GM18526 (cell line): Measurements from ENCODE around the gene TMEM141.

ENCODE experiments used
- POLR2A ChIP-seq: IDR thresholded peaks from 3 replicates; pipeline ENCODE4 v1.6.1; 2011; ENCODE audit not compliant: insufficient read length; ENCODE audit errors: extremely low read depth

The TMEM141 gene

DNA sequence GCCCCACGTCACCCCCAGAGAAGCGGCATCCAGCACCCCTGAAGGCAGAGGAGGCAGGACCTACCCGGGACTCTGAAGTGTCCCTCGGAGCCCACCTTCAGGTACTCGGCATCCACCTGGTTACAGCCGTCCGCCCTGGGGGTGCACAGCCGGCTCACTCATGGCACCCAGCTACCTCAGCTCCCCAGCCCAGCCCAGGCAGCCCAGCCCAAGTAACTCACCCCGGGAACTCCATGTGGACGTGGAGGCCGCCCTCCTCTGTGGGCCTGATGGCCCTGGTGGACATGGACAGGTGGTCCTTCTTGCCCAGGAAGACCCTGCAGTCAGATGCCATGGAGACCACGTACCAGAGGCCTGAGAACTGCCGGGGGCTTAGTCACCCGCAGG lies 27.5 kb upstream of the TMEM141 start:
- TF ChIP-seq POLR2A: no peak

DNA sequence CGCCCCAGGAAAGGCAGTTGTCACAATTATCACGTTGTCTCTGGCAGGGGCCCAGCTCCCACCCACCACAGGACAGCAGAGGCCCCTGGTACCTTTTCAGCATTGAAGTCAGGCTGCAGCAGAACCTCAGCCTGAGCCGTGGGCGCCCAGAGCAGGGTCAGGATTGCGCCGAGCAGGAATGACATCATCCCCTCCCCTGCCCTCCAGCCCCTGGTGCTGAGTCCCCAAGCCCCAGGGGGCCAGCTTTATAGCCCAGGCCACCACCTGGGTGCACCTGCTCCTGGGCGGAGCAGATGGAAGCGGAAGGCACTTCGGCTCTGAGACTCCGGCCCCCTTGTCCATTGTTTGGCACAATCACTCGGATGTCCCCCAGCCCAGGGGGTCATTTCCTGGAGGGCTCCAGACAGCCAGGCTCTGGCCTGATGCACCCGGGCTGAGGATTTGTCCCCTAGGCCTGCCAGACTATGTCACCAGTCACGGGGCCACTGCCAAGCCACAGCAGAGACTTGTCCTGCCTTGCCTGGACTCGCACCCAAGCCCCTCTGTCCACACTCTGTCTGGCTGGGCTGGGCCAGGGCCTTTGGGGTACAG lies 26.7 kb upstream of the TMEM141 start, which contains the start of gene LCN15:
LCN15 (minus strand) TSS at position 218 of the 591 bp plus-strand sequence; CDS start at position 188, 30 bp downstream.
- no peak for TF ChIP-seq POLR2A

DNA sequence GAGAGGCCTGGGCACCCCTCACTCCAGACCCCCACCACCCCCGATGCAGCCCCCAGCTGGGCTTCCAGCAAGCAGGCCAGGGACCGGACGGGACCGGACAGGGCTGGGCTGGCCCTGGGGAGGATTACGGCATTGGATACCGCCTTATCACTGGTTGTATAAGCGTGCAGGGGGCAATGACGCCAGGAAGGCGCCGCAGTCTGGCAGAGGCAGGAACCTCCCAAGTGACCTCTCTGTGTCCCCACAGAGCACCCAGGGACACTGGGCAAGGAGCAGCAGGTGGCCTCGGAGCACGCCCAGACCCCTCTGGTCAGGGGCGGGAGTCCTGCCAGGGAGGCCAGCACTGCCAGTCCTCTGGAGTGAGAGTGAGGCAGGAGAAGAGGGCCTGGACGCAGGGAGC lies 26.1 kb upstream of the TMEM141 start:
- TF ChIP-seq POLR2A: no peak

DNA sequence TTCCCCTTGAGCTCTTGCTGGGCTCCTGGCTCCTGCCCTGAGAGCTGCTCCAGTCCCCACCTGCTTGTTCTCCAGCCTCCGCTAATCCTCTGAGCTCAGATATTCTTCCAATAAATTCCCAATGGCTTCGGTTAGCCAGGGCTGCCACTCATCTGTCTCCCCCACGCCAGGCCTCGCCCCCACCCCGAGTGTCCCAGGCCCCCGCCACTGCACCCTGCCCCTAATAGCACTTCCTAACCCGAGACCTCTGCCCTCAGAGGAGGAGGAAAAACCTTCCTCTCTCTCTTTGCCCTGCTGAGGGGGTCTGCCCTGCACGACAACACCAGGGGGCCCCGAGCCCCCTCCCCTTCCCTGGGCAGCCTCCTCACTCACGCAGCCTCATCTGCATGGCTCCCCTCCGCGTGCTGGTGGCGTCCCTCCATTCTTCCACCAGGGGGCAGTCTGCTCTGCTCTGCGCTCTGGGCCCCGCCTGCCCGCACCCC lies 21.4 kb upstream of the TMEM141 start:
- TF ChIP-seq POLR2A: no peak

DNA sequence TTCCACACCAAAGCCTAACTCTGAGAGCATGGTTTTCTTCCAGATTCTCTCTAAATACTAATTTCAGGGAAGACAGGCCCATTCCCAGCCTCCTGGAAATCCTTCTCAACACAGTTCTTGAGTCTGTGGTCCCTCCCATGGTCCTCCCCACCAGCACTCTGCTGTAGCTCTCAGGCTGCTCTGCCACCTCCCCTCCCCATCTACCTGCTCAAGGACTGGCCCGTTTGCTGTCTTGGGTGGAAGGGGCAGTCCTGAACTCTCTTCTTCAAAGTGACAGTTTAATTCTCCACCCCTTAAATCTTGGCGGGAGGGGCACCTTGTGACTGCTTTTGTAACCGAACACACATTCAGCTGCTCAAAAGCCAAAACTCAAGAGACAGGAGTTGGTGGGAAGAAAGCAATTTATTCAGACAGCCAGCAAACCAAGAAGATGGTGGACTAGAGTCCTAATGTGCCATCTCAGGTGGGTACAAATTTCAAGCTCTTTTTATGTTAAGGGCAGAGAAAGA lies 19.2 kb upstream of the TMEM141 start:
- TF ChIP-seq POLR2A: no peak

DNA sequence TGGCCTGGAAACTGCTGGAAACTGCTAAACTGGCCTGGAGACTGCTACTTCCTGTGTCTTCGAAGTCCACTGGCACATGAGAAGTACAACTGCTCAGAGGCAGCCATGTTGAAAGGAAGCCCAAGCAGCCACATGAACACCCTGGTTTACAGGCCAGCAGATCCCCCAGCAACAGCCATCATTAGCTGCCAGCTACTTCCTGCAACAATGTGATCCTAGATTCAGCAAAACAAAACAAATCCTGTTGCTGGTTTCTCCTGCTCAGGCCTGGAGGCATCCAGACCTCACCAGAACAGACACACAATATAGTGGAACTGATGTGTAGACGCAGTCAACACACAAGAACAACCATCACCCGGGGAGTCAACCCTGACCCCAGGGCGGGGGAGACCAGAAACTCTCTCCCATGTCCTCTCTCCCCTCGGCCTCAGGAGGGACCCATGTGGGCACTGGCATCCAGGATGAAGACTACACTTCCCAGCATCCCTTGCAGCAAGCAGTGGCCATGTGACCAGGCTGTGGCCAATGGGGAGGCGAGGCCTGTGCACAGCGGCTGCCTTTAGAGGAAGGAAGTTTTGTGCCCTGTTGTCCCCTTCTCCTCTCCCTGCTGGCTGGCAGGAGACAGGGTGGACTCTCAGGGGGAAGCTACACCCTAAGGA lies 17.6 kb upstream of the TMEM141 start:
- TF ChIP-seq POLR2A: no peak

DNA sequence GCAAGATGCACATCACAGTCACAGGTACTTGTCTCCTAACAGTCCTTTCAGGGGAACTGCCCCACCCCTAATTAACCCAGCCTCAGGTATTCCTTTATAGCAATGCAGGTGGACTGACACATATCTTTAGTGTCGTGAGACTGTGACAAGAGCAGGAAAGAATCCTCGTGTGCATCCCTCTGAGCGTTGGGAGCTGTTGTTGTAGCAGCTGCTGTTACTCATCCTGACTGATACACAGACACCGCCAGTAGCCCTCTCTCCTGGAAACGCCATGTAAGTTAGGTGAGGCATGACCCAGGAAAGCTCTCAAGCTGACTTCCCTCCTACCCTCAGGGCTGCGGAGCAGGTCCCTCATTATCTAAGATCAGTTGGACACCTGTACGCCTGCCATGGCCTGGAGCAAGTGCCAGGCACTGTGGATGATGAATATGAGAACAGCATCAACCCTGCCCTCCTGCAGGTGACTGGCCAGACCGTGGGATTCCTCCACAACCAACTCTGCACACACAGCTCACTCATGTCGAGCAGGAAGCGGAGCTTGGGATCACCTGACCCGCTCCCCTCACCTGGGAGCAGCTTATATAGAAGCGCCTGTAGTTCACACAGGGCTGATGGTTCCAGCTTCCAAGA lies 16.6 kb upstream of the TMEM141 start:
- TF ChIP-seq POLR2A: no peak

DNA sequence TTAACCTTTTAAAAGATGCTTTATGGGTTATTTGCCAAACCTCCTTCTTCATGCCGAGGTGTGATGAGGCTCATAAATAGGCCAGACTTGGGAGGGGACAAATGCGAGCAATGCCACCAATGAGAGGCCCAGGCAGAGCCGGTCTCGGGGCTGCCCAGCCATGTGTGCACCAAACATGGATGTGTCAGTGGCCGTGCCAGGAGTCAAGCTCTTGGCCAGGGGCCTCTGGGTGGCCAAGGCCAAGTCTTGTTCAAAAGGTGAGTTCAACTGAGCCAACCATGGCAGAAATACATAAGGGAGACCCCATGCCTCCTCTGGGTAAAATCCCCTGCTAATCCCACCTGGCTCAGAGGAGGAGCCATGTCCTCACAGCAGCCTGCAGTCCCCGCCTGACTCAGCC lies 16.0 kb upstream of the TMEM141 start:
- no peak for TF ChIP-seq POLR2A

DNA sequence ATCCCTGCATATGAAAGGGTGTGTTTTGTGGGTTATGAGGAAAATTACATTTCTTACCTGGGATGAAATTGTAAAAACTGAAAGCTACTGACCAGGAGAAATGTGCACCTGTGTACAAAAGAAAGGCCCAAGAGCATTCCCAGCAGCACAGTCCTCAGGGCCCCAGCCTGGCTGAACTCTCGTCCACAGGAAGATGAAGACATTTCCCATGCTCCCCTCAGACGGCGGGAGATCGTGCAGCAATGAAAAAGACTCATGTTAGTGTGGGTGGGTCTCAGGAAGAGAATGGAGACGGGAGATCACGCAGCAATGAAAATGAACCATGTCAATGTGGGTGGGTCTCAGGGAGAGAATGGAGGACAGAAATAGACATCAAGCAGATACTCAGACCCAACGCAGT lies 14.2 kb upstream of the TMEM141 start:
- TF ChIP-seq POLR2A: no peak

DNA sequence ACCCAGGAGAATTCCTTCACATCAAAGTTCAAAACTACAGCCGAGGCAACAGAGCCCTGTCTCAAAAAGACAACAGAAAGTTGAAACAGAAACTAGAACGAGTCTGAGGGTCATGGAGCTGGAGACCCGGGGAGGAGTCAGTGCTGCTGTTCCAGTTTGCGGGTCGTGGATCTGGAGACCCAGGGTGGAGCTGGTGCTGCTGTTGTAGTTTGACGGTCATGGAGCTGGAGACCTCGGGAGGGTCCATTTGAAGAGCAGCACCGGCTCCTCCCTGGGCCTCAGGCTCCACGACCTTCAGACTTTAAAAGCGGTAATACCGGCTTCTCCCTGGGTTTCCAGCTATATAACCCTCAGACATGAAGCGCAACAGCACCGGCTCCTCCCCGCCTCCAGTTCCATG lies 13.8 kb upstream of the TMEM141 start:
- TF ChIP-seq POLR2A: no peak

DNA sequence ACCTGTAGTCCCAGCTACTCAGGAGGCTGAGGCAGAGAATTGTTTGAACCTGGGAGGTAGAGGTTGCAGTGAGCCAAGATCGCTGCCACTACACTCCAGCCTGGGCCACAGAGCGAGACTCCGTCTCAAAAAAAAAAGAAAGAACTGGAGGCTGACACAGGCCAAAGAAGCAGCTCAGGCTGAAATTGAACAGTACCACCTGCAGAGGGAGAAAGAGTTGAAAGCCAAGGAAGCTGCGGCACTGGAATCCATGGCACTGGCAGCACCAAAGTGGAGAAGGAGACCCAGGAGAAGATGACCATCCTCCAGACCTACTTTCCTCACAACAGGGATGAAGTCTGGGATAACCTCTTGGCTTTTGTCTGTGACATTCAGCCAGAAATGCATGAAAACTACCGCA lies 11.3 kb upstream of the TMEM141 start:
- no peak for TF ChIP-seq POLR2A

DNA sequence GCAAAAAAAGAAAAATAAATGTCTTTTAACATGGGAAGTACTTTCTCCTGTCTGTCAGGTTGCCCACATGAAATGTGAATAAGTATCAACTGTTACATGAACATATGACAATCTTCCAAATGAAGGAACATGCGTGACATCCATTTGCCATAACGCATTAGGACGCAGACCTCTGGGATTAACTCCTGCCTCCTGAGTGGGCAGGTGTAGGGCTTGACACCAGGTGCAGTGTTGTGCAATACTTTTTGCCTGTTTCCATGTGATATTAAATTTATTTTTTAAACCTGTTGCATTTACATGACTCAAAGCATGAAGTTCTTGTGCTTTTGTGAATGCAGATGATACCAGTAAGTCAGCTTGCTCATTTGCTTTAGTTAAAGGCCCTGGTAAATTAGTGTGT lies 8.7 kb upstream of the TMEM141 start:
- no peak for TF ChIP-seq POLR2A

DNA sequence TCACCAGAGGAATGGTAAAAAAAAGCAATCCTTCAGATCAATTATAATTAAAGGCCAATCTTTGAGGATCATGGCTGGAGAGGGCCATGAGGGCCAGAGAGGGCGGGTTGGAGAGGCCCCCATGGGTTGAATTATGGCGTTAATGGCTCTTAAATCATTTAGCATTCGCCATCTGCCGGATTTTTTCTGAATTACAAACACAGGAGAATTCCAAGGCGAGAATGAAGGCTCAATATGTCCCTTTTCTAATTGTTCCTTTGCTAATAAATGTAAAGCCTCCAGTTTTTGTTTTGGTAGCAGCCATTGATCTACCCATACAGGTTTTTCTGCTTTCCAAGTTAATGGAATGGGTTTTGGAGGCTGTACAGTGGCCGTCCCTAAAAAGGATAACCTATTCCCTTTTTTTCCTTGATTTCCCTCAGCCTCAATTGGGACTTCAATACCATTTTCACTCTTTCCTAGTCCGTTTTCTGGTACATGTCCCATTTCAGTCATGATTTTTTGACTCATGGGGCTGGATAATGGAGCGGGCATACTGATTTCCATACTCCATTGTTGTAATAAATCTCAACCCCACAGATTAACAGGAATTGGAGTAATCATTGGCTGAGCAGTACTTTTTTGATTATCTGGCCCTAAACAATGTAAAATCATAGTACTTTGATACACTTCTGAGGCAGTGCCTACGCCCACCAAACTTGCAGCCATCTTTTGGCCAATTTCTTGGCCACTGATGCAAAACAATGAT lies 6.7 kb upstream of the TMEM141 start:
- no peak for TF ChIP-seq POLR2A

DNA sequence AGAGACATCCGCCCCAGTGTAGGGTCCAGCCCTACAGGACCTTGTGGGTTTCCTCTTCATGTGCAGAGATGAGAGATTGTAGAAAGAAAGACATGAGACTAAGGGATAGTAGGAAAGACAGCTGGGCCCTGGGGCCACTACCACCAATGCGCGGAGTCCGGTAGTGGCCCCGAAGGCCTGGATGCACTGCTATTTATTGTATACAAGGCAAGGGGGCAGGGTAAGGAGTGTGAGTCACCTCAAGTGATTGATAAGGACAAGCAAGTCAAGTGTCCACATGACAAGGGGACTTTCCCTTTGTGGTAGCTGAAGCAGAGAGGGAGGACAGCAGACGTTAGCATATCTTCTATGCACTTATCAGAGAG lies 6.2 kb upstream of the TMEM141 start:
- no peak for TF ChIP-seq POLR2A

DNA sequence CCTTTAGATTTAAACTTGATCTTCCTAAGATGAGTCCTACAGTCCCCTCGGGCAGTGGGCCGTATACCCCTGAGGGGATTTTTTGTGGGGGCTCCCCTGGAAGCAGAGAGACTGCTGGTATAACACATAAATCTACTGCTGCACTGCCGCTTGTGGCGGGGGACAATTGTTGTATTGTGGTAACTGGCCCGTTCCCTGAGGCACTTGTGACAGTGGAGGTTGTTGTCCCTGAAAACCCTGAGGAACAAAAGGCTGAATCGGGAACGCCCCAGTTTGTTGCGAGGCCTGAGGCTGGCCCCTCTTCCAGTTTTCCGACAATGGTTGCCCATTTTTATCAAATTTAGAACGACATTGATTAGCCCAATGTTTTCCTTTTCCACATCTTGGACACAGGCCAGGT lies 4.7 kb upstream of the TMEM141 start:
- no peak for TF ChIP-seq POLR2A
